Panc1 (cell line): Measurements from ENCODE around the gene GUCY1A2. TPM values are rescaled to one million over a fixed set of nuclear protein-coding genes. Genes with fewer than 3 reads are reported as not detected.

ENCODE experiments used
- ATAC-seq: fragments of 200-7000 bp; cut with Tn5 transposase; 2 replicates; pipeline ENCODE4 v1.9.1; 2020; ENCODE audit warnings: mild to moderate bottlenecking, moderate library complexity
- BruUV-seq: library from RNA; stranded (reverse); fragments of 400-500 nt; replicated peaks from 2 replicates; lab custom pipeline; 2021; lab: Mats Ljungman, UMichigan
- CTCF ChIA-PET: fragments of 300-600 bp; sonication (Branson Sonifier 250); formaldehyde crosslinking; loops from one replicate; lab custom pipeline; 2022; ENCODE audit warnings: antibody characterized with exemption; lab: Charles Lee
- POLR2A ChIA-PET: fragments of 300-600 bp; sonication (Branson Sonifier 250); formaldehyde crosslinking; loops from one replicate; lab custom pipeline; 2022; ENCODE audit warnings: antibody characterized with exemption; lab: Charles Lee
- DNase-seq: peaks from one replicate; pipeline ENCODE4 v3.0.0-alpha.2; 2010; ENCODE audit warnings: low read depth, low spot score
- H3K27ac ChIP-seq: 2 replicates; pipeline ENCODE4 v1.5.1; 2011; ENCODE audit warnings: mild to moderate bottlenecking, low read length, inconsistent platforms
- H3K27me3 ChIP-seq: fragments of 200-500 bp; sonication (Bioruptor generic); 2 replicates; pipeline ENCODE4 v1.6.0; 2014; ENCODE audit warnings: low read length, inconsistent platforms; ENCODE audit not compliant: control insufficient read depth, insufficient read depth
- H3K36me3 ChIP-seq: fragments of 200-500 bp; sonication (Bioruptor generic); 2 replicates; pipeline ENCODE4 v1.5.1; 2014; ENCODE audit warnings: inconsistent platforms, mild to moderate bottlenecking, low read length, moderate library complexity; ENCODE audit not compliant: control insufficient read depth, insufficient read depth
- H3K4me1 ChIP-seq: 2 replicates; pipeline ENCODE4 v1.5.1; 2011; ENCODE audit warnings: inconsistent platforms, mild to moderate bottlenecking, low read length, moderate library complexity; ENCODE audit not compliant: control insufficient read depth, insufficient read depth
- H3K4me3 ChIP-seq, 2 experiments: 2 replicates each; pipeline ENCODE4 v1.5.1; 2011 to 2012; ENCODE audit warnings: low read depth in 2 of 2, low read length in 2 of 2, mild to moderate bottlenecking in 2 of 2, inconsistent platforms in 1 of 2, moderate library complexity in 1 of 2
- H3K9me3 ChIP-seq: fragments of 200-500 bp; sonication (Bioruptor generic); 2 replicates; pipeline ENCODE4 v1.5.1; 2014; ENCODE audit warnings: low read depth, mild to moderate bottlenecking, inconsistent platforms, low read length, moderate library complexity; ENCODE audit not compliant: control insufficient read depth, insufficient read depth
- CTCF ChIP-seq: fragments of 450-650 bp; IDR thresholded peaks from 2 replicates; pipeline ENCODE4 v1.5.1; 2017; ENCODE audit warnings: mild to moderate bottlenecking
- POLR2AphosphoS5 ChIP-seq: IDR thresholded peaks from 2 replicates; pipeline ENCODE4 v1.6.1; 2012; ENCODE audit warnings: mild to moderate bottlenecking, low read depth, low read length, moderate library complexity
- REST ChIP-seq, 2 experiments: IDR thresholded peaks; 2 replicates each; pipeline ENCODE4 v1.6.1; 2011 to 2012; ENCODE audit warnings: low read depth in 2 of 2, control low read depth in 1 of 2, low read length in 1 of 2, mild to moderate bottlenecking in 1 of 2, moderate library complexity in 1 of 2; ENCODE audit not compliant: insufficient read depth in 1 of 2
- SIN3A ChIP-seq: IDR thresholded peaks from 2 replicates; pipeline ENCODE4 v1.6.1; 2012; ENCODE audit warnings: low read depth, mild to moderate bottlenecking, low read length, moderate library complexity, borderline replicate concordance; ENCODE audit not compliant: insufficient read depth
- TCF7L2 ChIP-seq: IDR thresholded peaks from 2 replicates; pipeline ENCODE4 v1.6.1; 2011; ENCODE audit warnings: mild to moderate bottlenecking, low read depth, low read length, inconsistent platforms
- in situ Hi-C: cut with HindIII; loops from 2 replicates; pipeline ENCODE4 v1.10.0; 2016; ENCODE audit warnings: low sequenced_read_pairs, low pct_unique_long_range_greater_than_20kb
- intact Hi-C: fragments of 100-400 bp; cut with micrococcal nuclease; formaldehyde crosslinking; loops from one replicate; pipeline ENCODE4 v1.10.0; 2022; ENCODE audit not compliant: unreplicated experiment
- total RNA-seq: library from RNA; stranded (reverse); gene quantifications from one replicate; pipeline ENCODE4 v1.2.1, GENCODE V29; 2021; ENCODE audit not compliant: unreplicated experiment

The GUCY1A2 gene
- total RNA-seq, 1 experiment from 2014 or later, result 1.9 TPM

GRCh38 chr11:106959386-106959785 is 58.9 kb downstream of the GUCY1A2 start:
- intact Hi-C loops (no loop called here), in situ Hi-C loops (no loop called here)
- Histone ChIP-seq H3K4me1 (no peaks in the 10 kb centered on the region), H3K27me3 (no peaks in the 10 kb centered on the region), H3K9me3 (no peaks in the 10 kb centered on the region), H3K4me3 (no peak overlapping the region), H3K27ac (no peak overlapping the region), H3K36me3 (no peaks in the 10 kb centered on the region)
- ChIA-PET CTCF (no interaction called here), POLR2A (no interaction called here)
- TF ChIP-seq REST (IDR thresholded peaks at IDR 0.05; ENCODE audit: insufficient read depth in 1 of 2, low read depth in 2 of 2, low read length in 1 of 2) (no peak), POLR2AphosphoS5 (no peak), CTCF (no peak), TCF7L2 (no peak), SIN3A (no peak)
- BruUV-seq, result no TSS peak
- ATAC-seq, result no peak
- DNase-seq, result no peak

GRCh38 chr11:106958517-106959248 is 59.6 kb downstream of the GUCY1A2 start:
- intact Hi-C loops (no loop called here), in situ Hi-C loops (no loop called here)
- ATAC-seq (no peak), DNase-seq (no peak)
- no peak overlapping the region for H3K27ac ChIP-seq
- BruUV-seq, result no TSS peak
- no peaks in the 10 kb centered on the region for H3K4me1 ChIP-seq
- TF ChIP-seq POLR2AphosphoS5 (no peak), REST (IDR thresholded peaks at IDR 0.05; ENCODE audit: insufficient read depth in 1 of 2, low read depth in 2 of 2, low read length in 1 of 2) (no peak), SIN3A (no peak), CTCF (no peak), TCF7L2 (no peak)
- no peaks in the 10 kb centered on the region for H3K9me3 ChIP-seq
- H3K27me3 ChIP-seq, result no peaks in the 10 kb centered on the region
- H3K4me3 ChIP-seq, result no peak overlapping the region
- H3K36me3 ChIP-seq, result no peaks in the 10 kb centered on the region
- ChIA-PET POLR2A (no interaction called here), CTCF (no interaction called here)
